Stimulated activated CD8-positive, alpha-beta memory T cell treated with anti-CD3 and anti-CD28 coated beads, Interleukin-7, amount 100 ng/mL, for 1 hour (primary cell): ENCODE data around the gene AMOTL1.
"Not testable (repeated sequence)": the region's sequence is repeated elsewhere in the genome, so short reads cannot be mapped to it uniquely, and the experiment has no call there.

Experiments used
- DNase-seq, 2 donors: peaks; one replicate each; pipeline ENCODE4 v3.0.0-alpha.2; 2020; ENCODE audit warnings: low read depth in 2 of 2

Gene AMOTL1

DNA sequence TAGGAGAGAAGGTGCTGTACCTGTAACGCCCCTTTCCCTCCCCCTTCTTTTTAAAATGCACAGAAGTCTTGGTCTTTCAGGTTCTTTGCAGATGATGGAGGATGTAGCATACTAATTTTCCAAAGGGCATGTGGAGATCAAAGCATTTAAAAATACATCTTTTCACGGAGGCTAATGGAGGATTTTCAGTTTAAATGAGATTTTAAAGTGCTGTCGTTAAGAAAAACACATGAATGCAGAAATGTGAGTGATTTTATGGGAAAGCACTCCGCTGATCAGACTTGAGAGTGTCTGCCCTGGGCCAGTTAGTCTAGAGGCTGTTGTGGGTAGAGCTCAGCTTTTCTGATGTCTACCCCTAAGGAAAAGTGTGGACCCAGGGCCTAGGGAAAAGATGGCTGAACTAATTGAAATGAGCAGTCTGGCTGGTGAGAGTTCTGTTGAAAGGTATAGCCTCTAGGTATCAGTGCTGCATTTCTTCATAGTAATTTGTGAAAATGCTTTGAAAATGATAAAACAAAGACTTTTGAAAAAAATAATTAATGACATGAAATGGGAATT, 2.5 kb downstream of the AMOTL1 start:
- no peak for DNase-seq

GRCh38 chr11:94771390-94771789, 3.2 kb downstream of the AMOTL1 start:
- no peak for DNase-seq

GRCh38 chr11:94771951-94772350, 3.8 kb downstream of the AMOTL1 start:
- DNase-seq: no peak

DNA sequence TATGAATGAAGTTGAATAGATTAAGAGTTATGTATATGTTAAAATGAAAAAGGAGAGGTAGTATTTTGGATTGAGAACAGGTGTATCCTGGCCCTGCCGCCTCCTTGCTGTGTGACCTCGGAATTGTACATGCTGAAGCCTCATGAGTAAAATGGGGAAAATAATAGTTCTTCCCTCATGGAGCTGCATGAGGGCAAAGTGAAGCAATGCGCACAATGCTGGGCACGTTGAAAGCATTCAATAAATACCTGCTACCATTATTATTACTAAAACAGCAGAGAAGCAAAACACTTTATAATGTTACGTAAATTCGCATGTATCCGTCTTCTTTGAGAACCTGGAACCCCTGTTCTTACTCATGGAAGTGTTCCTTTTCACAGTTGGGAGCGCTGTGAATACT, 5.7 kb downstream of the AMOTL1 start:
- no peak for DNase-seq

GRCh38 chr11:94774345-94774744, 6.2 kb downstream of the AMOTL1 start:
- DNase-seq: no peak

DNA sequence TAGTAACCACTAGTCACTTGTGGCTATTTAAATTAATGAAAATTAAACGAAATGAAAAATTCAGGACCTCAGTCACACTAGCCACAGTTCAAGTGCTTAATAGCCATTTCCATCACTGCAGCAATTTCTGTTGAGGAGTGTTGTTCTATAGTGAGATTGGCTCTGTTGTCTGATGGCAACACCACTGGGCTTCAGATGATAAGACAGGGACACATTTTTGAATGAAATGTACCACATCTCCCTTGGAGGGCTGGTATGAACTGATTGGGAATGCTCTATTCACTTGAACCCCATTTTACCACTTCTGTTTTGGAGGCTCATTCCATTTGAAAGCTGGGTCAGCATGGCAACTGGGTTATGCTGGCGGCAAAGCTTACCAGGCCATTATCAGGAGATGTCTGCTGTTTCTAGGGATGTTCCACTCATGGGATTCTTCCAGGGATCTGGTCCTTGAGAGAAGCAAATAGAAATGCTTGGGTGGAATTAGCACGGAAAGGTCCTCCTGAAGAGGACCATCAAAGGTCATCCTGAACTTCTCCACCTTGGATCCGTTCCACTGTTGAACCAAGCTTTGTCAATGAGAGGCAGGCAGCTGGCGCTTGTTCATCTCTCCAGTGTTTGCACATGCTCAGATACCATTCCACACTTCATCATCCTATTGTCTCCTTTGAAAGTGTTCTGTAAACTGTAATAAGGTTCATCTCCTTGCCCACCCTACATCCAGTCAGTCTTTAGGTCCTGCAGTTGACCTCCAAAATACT, 7.6 kb downstream of the AMOTL1 start:
- no peak for DNase-seq

GRCh38 chr11:94776351-94777321, 8.5 kb downstream of the AMOTL1 start:
- DNase-seq: no peak

DNA sequence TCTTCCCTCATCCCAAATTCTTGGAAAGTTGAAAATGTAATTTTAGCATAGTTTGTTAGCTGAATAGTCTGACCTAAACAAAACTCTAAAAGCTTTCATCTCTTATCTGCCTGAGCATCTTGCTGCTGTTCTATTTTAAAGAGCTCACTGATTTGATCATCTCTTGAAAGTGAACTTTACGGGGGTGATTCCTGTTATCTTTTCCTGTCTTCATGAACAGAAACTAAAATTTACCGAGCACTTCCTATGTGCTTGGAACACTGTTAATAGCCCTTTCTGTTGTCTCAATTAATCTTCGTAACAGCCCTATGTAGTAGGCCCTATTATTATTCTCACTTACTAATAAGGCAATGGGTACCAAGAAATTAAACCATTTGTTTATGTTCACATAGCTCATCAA, 12.3 kb downstream of the AMOTL1 start:
- no peak for DNase-seq

DNA sequence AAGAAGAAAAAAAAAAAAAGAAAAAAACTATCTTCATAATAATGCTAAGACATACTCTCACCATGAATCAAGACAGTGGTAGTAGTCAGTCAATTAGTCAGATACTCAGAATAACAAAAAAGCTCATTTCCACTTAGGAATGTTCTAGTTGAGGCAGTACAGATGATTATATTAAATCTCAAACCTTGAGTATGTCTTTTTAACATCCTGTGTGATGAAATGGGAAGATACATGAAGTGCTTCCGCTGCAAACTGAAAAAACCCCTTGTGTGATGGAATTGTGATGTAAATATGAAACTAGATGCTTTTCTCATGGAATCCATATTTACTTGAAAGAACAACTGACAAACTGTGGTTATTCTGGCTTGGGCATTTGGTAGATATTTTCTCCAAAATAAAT, 13.7 kb downstream of the AMOTL1 start:
- DNase-seq: no peak

- DNase-seq: no peak
Measured at GRCh38 chr11:94782446-94782845, 14.3 kb downstream of the AMOTL1 start.

- no peak for DNase-seq
Measured at GRCh38 chr11:94784884-94785283, 16.7 kb downstream of the AMOTL1 start.

GRCh38 chr11:94785509-94785908, 17.4 kb downstream of the AMOTL1 start:
- DNase-seq: no peak

DNA sequence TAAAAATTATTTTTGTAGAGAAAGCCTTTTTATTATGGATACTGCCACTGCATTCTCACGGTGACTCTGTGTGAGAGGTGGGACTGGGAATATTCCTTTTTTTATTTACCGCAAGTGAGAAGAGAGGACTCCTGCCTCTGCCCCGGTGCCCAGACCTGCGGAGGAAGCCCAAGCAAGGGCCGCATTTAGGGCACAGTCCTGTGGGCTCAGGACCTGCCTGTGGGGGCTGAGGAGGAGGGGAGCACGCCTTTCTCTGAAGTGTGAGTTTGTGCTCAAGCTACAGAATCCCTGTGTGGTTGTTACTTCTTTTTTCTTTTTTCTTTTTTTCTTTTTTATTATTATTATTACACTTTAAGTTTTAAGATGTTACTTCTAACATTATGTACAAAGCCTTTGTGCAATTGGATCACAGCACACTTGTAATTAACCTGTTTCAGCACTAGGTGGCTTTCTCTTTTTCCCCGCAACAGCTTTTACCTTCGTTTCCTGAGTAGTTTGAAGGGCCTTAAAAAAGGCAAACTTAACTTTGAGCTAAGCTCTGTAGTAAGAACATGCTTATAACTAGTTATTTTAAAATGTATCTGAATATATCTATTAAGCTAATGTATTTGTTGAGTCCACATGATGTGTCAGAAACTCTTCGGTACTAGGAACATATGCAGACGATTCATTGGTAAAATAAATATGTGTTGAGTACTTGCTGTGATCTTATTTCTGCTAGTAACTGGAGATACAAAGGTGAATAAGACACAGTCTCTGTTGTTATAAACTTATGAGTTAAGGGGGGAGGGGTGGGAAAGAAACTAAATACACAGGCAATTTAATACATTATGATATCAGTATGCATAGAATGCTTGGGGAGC, 18.3 kb downstream of the AMOTL1 start:
- DNase-seq: no peak

DNA sequence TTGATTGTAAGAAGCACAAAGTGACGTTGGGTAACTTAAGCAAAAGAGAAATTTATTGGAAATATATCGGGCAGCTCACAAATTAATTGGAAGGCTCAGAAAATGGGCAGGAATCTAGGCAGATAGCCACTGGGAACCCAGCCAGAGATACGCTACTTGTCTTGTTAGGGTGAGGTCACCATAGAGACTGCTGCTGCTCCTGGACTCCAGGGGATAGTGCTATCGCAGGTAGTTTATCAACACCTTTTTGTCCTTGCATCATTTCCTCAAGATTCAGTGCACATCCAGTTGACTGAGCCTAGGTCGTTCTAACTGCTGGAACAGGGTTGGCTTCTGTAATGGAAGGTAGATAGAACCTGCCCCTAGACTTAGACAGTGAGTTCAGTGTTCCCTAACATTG, 19.6 kb downstream of the AMOTL1 start:
- no peak for DNase-seq

DNA sequence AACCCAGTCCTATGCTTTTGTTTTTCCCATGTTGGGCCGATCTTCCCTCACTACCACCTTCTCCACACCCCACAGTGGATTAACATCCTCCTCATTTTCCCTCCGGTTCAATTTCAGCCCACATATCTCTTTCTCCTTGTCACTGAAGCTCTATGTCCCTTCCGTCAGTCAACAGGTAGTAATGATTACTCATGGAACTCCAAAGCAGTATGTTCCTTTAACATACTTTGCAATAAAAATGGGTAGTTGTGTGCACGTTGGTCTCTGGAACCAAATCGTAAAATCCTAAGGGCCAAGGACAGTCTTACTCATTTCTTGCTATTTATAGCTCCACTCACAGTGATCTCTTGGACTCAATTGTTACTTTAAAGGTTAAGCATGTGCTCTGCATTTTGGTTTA, 20.2 kb downstream of the AMOTL1 start:
- no peak for DNase-seq

DNA sequence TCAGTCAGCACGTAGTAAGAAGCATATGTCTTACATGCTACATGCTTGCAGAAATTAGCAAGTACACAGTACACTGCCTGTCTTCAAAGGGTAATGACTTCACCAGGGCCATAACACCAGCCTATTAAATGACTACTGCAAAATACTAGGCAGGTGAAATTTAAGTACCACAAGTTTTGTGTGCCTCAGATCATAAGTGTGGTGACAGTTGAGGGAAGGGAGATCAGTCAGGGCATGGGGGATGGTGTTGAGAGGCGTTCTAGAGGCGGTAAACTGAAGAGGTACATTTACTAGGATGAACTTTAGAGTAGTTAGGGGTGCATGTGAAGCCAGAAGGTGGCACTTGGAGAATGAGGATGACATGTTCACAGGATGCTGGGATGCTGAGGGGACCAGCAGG, 22.0 kb downstream of the AMOTL1 start:
- DNase-seq: no peak

DNA sequence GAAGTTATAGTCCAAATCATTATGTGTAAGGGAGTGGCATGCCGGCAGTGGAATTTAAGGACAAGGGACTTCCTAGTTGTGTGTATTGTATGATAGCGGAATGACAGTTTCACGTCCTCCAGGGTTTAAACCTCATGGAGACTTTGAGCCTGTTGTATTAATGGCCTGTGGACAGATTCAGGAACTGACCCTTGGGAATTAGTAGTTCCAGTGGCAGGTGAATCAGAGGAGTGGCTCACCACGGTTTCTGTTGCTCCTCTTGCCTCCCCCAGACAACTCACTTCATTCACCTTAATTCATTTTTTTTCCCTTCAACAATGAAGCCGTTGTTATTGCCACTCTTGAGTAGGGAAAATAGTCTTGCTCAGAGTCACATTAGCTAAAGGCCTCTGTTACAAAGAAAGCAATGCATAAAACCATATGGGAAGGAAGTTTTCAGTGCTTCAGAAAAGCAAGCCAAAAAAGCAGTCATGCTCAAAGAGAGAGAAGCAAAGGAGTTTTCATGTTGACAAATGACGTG, 22.6 kb downstream of the AMOTL1 start:
- DNase-seq: no peak

DNA sequence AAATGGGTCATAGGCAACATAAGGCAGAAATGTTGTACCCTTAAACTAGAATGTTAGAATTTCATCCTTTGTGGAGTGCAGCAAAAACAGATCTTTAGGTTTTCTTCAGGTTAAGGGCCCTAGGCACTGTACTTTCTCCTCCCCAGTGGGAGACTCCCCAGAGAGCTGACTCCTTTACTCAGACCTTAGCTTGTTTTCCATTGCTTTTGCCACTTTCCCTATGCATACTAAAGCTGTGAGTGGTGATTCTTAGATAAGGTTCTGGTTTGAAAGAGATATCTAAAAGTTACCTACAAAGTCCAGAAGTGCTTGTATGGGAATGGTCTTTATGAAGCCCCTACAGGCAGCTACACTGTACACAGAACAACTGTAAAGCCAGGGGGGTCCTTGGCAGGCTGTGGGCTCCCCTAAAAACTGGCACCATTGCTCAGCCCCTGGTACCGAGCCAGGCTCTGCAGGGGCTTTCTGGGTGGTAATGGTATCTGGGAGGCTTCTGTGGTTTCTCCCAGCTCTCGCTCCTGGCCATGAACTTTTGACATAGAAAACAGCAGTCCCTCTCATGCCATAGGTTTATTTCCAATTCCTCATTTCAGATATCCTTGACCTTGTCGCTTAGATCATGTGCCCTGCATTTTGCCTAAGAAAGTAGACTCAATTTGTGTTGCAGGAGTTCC, 23.2 kb downstream of the AMOTL1 start:
- DNase-seq: no peak

DNA sequence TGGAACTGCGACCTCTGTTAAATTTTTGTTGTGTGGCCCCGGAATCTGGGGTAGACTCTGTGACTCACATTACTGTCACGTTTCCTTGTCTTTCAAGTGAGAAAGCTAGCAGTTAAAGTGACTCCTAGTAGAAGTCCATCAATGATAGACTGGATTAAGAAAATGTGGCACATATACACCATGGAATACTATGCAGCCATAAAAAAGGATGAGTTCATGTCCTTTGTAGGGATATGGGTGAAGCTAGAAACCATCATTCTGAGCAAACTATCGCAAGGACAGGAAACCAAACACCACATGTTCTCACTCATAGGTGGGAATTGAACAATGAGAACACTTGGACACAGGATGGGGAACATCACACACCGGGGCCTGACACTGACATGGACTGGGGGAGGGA, 23.8 kb downstream of the AMOTL1 start:
- DNase-seq: not testable (repeated sequence)

GRCh38 chr11:94792451-94792850, 24.3 kb downstream of the AMOTL1 start:
- DNase-seq: no peak

DNA sequence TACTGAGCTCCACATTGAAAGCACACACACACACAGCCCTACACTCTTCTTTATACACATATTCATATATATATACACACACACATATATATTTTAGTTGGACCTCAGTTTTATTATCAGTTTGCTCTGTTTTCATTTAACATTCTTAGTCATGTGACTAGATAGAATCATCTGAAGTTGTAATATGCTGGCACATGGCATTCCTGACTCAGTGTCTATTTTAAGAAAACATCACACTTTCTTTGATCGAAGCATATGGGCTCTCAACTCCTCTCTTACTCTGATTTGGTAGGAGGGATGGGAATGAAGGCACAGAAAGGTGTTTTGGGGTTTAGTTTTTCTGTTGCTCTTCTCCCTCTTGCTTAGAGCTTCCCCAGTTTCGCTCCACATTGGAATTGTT, 24.8 kb downstream of the AMOTL1 start:
- DNase-seq: no peak
